ENCODE results near the gene TEX53.

Gene TEX53

GRCh38 chr9:114690308-114690707 is 32.7 kb upstream of the TEX53 start:
- Histone ChIP-seq H3K9me3 (ENCODE audit: control insufficient read depth, insufficient read depth, low read length) (no peaks in the 10 kb centered on the region), H3K4me3 (ENCODE audit: low read depth, low read length) (no peak overlapping the region), H3K27me3 (ENCODE audit: control insufficient read depth, insufficient read depth, low read length) (no peaks in the 10 kb centered on the region), H3K9ac (ENCODE audit: low read depth, low read length) (no peak overlapping the region), H3K36me3 (ENCODE audit: control insufficient read depth, insufficient read depth, low read length) (no peaks in the 10 kb centered on the region), H3K4me1 (ENCODE audit: control insufficient read depth, insufficient read depth, low read length) (peaks cover 2% of the 10 kb centered on the region)

- H3K4me1 ChIP-seq (ENCODE audit: control insufficient read depth, insufficient read depth, low read length), result peaks cover 2% of the 10 kb centered on the region
- H3K9ac ChIP-seq (ENCODE audit: low read depth, low read length), result no peak overlapping the region
- H3K9me3 ChIP-seq (ENCODE audit: control insufficient read depth, insufficient read depth, low read length), result no peaks in the 10 kb centered on the region
- H3K4me3 ChIP-seq (ENCODE audit: low read depth, low read length), result no peak overlapping the region
- no peaks in the 10 kb centered on the region for H3K36me3 ChIP-seq (ENCODE audit: control insufficient read depth, insufficient read depth, low read length)
- H3K27me3 ChIP-seq (ENCODE audit: control insufficient read depth, insufficient read depth, low read length), result no peaks in the 10 kb centered on the region
Observed at GRCh38 chr9:114689813-114690212, 32.2 kb upstream of the TEX53 start.

GRCh38 chr9:114688909-114689610 is 31.5 kb upstream of the TEX53 start:
- no peaks in the 10 kb centered on the region for H3K27me3 ChIP-seq (ENCODE audit: control insufficient read depth, insufficient read depth, low read length)
- H3K36me3 ChIP-seq (ENCODE audit: control insufficient read depth, insufficient read depth, low read length), result no peaks in the 10 kb centered on the region
- H3K4me3 ChIP-seq (ENCODE audit: low read depth, low read length), result no peak overlapping the region
- H3K4me1 ChIP-seq (ENCODE audit: control insufficient read depth, insufficient read depth, low read length), result peaks cover 2% of the 10 kb centered on the region
- no peak overlapping the region for H3K9ac ChIP-seq (ENCODE audit: low read depth, low read length)
- no peaks in the 10 kb centered on the region for H3K9me3 ChIP-seq (ENCODE audit: control insufficient read depth, insufficient read depth, low read length)

GRCh38 chr9:114688379-114688778 is 30.8 kb upstream of the TEX53 start:
- Histone ChIP-seq H3K27me3 (ENCODE audit: control insufficient read depth, insufficient read depth, low read length) (no peaks in the 10 kb centered on the region), H3K4me3 (ENCODE audit: low read depth, low read length) (no peak overlapping the region), H3K9ac (ENCODE audit: low read depth, low read length) (no peak overlapping the region), H3K9me3 (ENCODE audit: control insufficient read depth, insufficient read depth, low read length) (no peaks in the 10 kb centered on the region), H3K36me3 (ENCODE audit: control insufficient read depth, insufficient read depth, low read length) (no peaks in the 10 kb centered on the region), H3K4me1 (ENCODE audit: control insufficient read depth, insufficient read depth, low read length) (peaks cover 2% of the 10 kb centered on the region)

- H3K9me3 ChIP-seq (ENCODE audit: control insufficient read depth, insufficient read depth, low read length), result no peaks in the 10 kb centered on the region
- H3K4me3 ChIP-seq (ENCODE audit: low read depth, low read length), result no peak overlapping the region
- no peaks in the 10 kb centered on the region for H3K36me3 ChIP-seq (ENCODE audit: control insufficient read depth, insufficient read depth, low read length)
- H3K4me1 ChIP-seq (ENCODE audit: control insufficient read depth, insufficient read depth, low read length), result peaks cover 2% of the 10 kb centered on the region
- H3K9ac ChIP-seq (ENCODE audit: low read depth, low read length), result no peak overlapping the region
- H3K27me3 ChIP-seq (ENCODE audit: control insufficient read depth, insufficient read depth, low read length), result no peaks in the 10 kb centered on the region
Observed at GRCh38 chr9:114687034-114687433, 29.4 kb upstream of the TEX53 start.

GRCh38 chr9:114685951-114686350 is 28.3 kb upstream of the TEX53 start:
- H3K4me3 ChIP-seq (ENCODE audit: low read depth, low read length), result no peak overlapping the region
- no peaks in the 10 kb centered on the region for H3K9me3 ChIP-seq (ENCODE audit: control insufficient read depth, insufficient read depth, low read length)
- peaks cover 2% of the 10 kb centered on the region for H3K4me1 ChIP-seq (ENCODE audit: control insufficient read depth, insufficient read depth, low read length)

GRCh38 chr9:114684036-114684435 is 26.4 kb upstream of the TEX53 start:
- Histone ChIP-seq H3K4me1 (ENCODE audit: control insufficient read depth, insufficient read depth, low read length) (no peaks in the 10 kb centered on the region), H3K9me3 (ENCODE audit: control insufficient read depth, insufficient read depth, low read length) (no peaks in the 10 kb centered on the region), H3K27me3 (ENCODE audit: control insufficient read depth, insufficient read depth, low read length) (no peaks in the 10 kb centered on the region), H3K9ac (ENCODE audit: low read depth, low read length) (no peak overlapping the region), H3K4me3 (ENCODE audit: low read depth, low read length) (no peak overlapping the region), H3K36me3 (ENCODE audit: control insufficient read depth, insufficient read depth, low read length) (no peaks in the 10 kb centered on the region)

More at GRCh38 chr9:114685951-114686350, 28.3 kb upstream of the TEX53 start:
- Histone ChIP-seq H3K36me3 (ENCODE audit: control insufficient read depth, insufficient read depth, low read length) (no peaks in the 10 kb centered on the region), H3K27me3 (ENCODE audit: control insufficient read depth, insufficient read depth, low read length) (no peaks in the 10 kb centered on the region), H3K9ac (ENCODE audit: low read depth, low read length) (no peak overlapping the region)

- Histone ChIP-seq H3K27me3 (ENCODE audit: control insufficient read depth, insufficient read depth, low read length) (no peaks in the 10 kb centered on the region), H3K36me3 (ENCODE audit: control insufficient read depth, insufficient read depth, low read length) (no peaks in the 10 kb centered on the region), H3K9ac (ENCODE audit: low read depth, low read length) (no peak overlapping the region), H3K4me1 (ENCODE audit: control insufficient read depth, insufficient read depth, low read length) (no peaks in the 10 kb centered on the region), H3K9me3 (ENCODE audit: control insufficient read depth, insufficient read depth, low read length) (no peaks in the 10 kb centered on the region), H3K4me3 (ENCODE audit: low read depth, low read length) (no peak overlapping the region)
Observed at GRCh38 chr9:114682846-114683245, 25.2 kb upstream of the TEX53 start.

- Histone ChIP-seq H3K9me3 (ENCODE audit: control insufficient read depth, insufficient read depth, low read length) (no peaks in the 10 kb centered on the region), H3K4me1 (ENCODE audit: control insufficient read depth, insufficient read depth, low read length) (no peaks in the 10 kb centered on the region), H3K27me3 (ENCODE audit: control insufficient read depth, insufficient read depth, low read length) (no peaks in the 10 kb centered on the region), H3K9ac (ENCODE audit: low read depth, low read length) (no peak within 1 kb of the TSS), H3K4me3 (ENCODE audit: low read depth, low read length) (no peak within 1 kb of the TSS), H3K36me3 (ENCODE audit: control insufficient read depth, insufficient read depth, low read length) (no peaks in the 10 kb centered on the region)
Observed at GRCh38 chr9:114681594-114682332, 24.2 kb upstream of the TEX53 start, which contains the start of gene TEX48. TEX48 (minus strand) TSS chr9:114682192; CDS start chr9:114671723, 10,469 bp downstream.

- Histone ChIP-seq H3K36me3 (ENCODE audit: control insufficient read depth, insufficient read depth, low read length) (no peaks in the 10 kb centered on the region), H3K4me1 (ENCODE audit: control insufficient read depth, insufficient read depth, low read length) (no peaks in the 10 kb centered on the region), H3K4me3 (ENCODE audit: low read depth, low read length) (no peak overlapping the region), H3K9ac (ENCODE audit: low read depth, low read length) (no peak overlapping the region), H3K27me3 (ENCODE audit: control insufficient read depth, insufficient read depth, low read length) (no peaks in the 10 kb centered on the region), H3K9me3 (ENCODE audit: control insufficient read depth, insufficient read depth, low read length) (no peaks in the 10 kb centered on the region)
Observed at GRCh38 chr9:114680259-114681001, 22.8 kb upstream of the TEX53 start.

GRCh38 chr9:114678795-114679194 is 21.2 kb upstream of the TEX53 start:
- H3K27me3 ChIP-seq (ENCODE audit: control insufficient read depth, insufficient read depth, low read length), result no peaks in the 10 kb centered on the region
- H3K36me3 ChIP-seq (ENCODE audit: control insufficient read depth, insufficient read depth, low read length), result no peaks in the 10 kb centered on the region
- peaks cover 4% of the 10 kb centered on the region for H3K4me1 ChIP-seq (ENCODE audit: control insufficient read depth, insufficient read depth, low read length)
- H3K4me3 ChIP-seq (ENCODE audit: low read depth, low read length), result no peak overlapping the region
- no peaks in the 10 kb centered on the region for H3K9me3 ChIP-seq (ENCODE audit: control insufficient read depth, insufficient read depth, low read length)
- H3K9ac ChIP-seq (ENCODE audit: low read depth, low read length), result no peak overlapping the region

Data from iPS-15b (cell line).